Stimulated activated memory B cell treated with anti-CD40 and anti-IgM and Interleukin-4, amounts not matched to agents 10 μg/mL and 1 μg/mL and 100 μg/mL, for 72 hours (primary cell): ENCODE measurements around the gene CAPZA3.
"Not testable (repeated sequence)": the region's sequence is repeated elsewhere in the genome, so short reads cannot be mapped to it uniquely, and the experiment has no call there.

Source experiments
- ATAC-seq: fragments of 150-1000 bp; cut with Tn5 transposase; 2 replicates; pipeline ENCODE4 v1.10.0; 2021
- H3K27ac Mint-ChIP-seq: one replicate; pipeline ENCODE4 v1.8.0; 2022; ENCODE audit warnings: mild to moderate bottlenecking, mixed read lengths
- H3K27me3 Mint-ChIP-seq: one replicate; pipeline ENCODE4 v1.8.0; 2022; ENCODE audit warnings: mixed read lengths
- H3K36me3 Mint-ChIP-seq: one replicate; pipeline ENCODE4 v1.8.0; 2022; ENCODE audit warnings: mixed read lengths
- H3K4me1 Mint-ChIP-seq: one replicate; pipeline ENCODE4 v1.8.0; 2022; ENCODE audit warnings: mixed read lengths
- H3K4me3 Mint-ChIP-seq: one replicate; pipeline ENCODE4 v1.8.0; 2022; ENCODE audit warnings: mild to moderate bottlenecking, moderate library complexity, mixed read lengths
- H3K9me3 Mint-ChIP-seq: one replicate; pipeline ENCODE4 v1.8.0; 2022; ENCODE audit warnings: mixed read lengths

Gene CAPZA3

DNA sequence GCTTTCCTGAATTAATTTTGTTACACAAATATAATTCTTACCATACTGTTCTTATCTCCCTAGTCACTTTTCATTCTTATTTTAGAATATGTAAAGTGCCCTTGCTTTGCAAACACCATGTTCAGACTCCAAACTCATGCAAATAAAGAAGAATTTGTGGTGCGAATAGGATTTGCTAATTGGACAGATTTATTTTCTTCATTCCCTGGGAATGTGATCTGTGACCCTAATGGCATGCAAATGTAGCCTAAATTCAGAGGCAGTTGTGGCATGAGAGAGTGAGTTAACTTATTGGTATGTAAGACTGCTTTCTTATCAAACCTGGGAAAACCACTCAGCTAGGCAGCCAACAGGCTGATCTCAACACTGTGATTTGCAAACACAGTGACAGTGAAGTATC is 10.0 kb downstream of the CAPZA3 start:
- peaks cover 13% of the 10 kb centered on the region for H3K9me3 Mint-ChIP-seq
- ATAC-seq = no peak

DNA sequence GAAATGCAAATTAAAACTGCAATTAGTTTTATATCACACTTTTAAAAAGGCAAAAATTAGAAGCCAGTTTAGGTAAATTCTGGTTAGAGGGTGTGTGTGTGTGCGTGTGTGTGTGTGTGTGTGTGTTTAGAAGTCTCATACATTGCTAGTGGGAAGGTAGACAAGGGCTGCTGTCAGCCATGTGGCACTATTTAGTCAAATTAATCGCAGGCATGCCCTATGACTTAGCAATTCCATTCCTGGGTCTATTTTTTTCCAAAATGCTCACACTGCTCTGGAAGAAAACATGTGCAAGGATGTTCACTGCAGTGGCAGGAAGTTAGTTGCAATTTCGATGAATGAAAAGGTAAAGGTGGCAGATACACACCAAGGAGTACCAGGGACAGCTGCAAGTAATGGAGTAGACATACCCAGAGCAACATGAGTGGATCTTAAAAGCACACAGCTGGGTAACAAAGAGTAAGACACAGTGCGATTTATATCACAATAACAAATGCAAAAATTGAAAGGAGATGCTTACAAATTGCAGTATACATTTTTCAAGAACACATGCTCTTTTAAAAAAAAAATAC is 11.6 kb downstream of the CAPZA3 start:
- Mint-ChIP-seq H3K9me3 (peaks cover 3% of the 10 kb centered on the region), H3K36me3 (no peaks in the 10 kb centered on the region), H3K27me3 (no peaks in the 10 kb centered on the region), H3K4me1 (no peaks in the 10 kb centered on the region), H3K4me3 (no peak overlapping the region), H3K27ac (no peak overlapping the region)
- no peak for ATAC-seq

More for the DNA sequence above, 10.0 kb downstream of the CAPZA3 start:
- Mint-ChIP-seq H3K4me1 (no peaks in the 10 kb centered on the region), H3K27me3 (no peaks in the 10 kb centered on the region), H3K4me3 (no peak overlapping the region), H3K36me3 (no peaks in the 10 kb centered on the region), H3K27ac (no peak overlapping the region)

DNA sequence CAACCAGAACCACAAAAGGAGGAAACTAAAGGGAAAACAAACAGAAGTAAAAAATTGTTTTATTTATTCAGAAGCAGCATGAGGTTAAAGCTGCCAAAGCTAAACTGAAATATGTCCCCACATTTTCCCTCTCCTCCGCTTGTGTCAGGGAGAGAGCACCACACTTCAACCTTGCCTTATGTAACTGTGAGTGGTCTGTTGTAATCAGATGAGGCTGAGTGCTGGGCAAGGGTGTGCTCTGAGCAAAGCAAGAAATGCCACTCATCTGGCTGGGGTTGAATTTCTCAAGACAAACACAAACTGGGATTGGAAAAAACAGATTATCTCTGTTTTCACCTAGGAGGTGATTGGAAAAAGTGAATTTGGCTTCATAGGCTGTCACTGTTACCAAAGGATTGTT is 12.2 kb downstream of the CAPZA3 start:
- no peaks in the 10 kb centered on the region for H3K36me3 Mint-ChIP-seq
- H3K27ac Mint-ChIP-seq = no peak overlapping the region
- no peaks in the 10 kb centered on the region for H3K4me1 Mint-ChIP-seq
- no peak overlapping the region for H3K4me3 Mint-ChIP-seq
- no peaks in the 10 kb centered on the region for H3K9me3 Mint-ChIP-seq
- H3K27me3 Mint-ChIP-seq = no peaks in the 10 kb centered on the region
- ATAC-seq = no peak

DNA sequence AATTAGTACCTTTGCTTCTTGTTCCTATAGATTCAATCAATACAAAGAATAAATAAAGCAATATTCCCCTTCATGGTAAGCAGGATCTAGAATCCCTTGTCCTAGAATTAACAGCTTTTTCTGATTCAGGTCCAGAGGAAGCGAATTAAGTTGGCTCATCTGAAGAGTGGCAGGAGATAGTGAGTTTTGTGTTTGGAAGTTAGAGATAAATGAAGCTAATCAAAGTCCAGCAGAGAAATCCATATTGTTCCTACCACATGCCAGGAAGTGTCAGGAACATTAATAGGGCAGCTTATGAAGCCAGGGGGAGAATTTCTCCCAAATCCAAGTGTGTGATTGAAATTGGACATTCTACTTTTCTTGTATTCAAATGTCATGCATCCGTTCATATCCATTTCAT is 13.9 kb downstream of the CAPZA3 start:
- H3K4me1 Mint-ChIP-seq = no peaks in the 10 kb centered on the region
- no peak overlapping the region for H3K27ac Mint-ChIP-seq
- no peaks in the 10 kb centered on the region for H3K36me3 Mint-ChIP-seq
- H3K9me3 Mint-ChIP-seq = no peaks in the 10 kb centered on the region
- no peak overlapping the region for H3K4me3 Mint-ChIP-seq
- H3K27me3 Mint-ChIP-seq = no peaks in the 10 kb centered on the region
- no peak for ATAC-seq

- H3K9me3 Mint-ChIP-seq = no peaks in the 10 kb centered on the region
- no peaks in the 10 kb centered on the region for H3K27me3 Mint-ChIP-seq
- no peak overlapping the region for H3K27ac Mint-ChIP-seq
- no peaks in the 10 kb centered on the region for H3K36me3 Mint-ChIP-seq
- no peak overlapping the region for H3K4me3 Mint-ChIP-seq
- ATAC-seq = no peak
- no peaks in the 10 kb centered on the region for H3K4me1 Mint-ChIP-seq
These were observed 14.5 kb downstream of the CAPZA3 start for GRCh38 chr12:18752280-18752920.

GRCh38 chr12:18752947-18753346 is 15.0 kb downstream of the CAPZA3 start:
- Mint-ChIP-seq H3K27me3 (no peaks in the 10 kb centered on the region), H3K36me3 (no peaks in the 10 kb centered on the region), H3K27ac (no peak overlapping the region), H3K9me3 (no peaks in the 10 kb centered on the region), H3K4me3 (no peak overlapping the region), H3K4me1 (no peaks in the 10 kb centered on the region)
- no peak for ATAC-seq

GRCh38 chr12:18753481-18754123 is 15.7 kb downstream of the CAPZA3 start:
- Mint-ChIP-seq H3K4me1 (no peaks in the 10 kb centered on the region), H3K4me3 (no peak overlapping the region), H3K36me3 (no peaks in the 10 kb centered on the region), H3K27ac (no peak overlapping the region), H3K9me3 (no peaks in the 10 kb centered on the region), H3K27me3 (no peaks in the 10 kb centered on the region)
- no peak for ATAC-seq

GRCh38 chr12:18754124-18754707 is 16.3 kb downstream of the CAPZA3 start:
- ATAC-seq = no peak
- Mint-ChIP-seq H3K36me3 (no peaks in the 10 kb centered on the region), H3K4me1 (no peaks in the 10 kb centered on the region), H3K27ac (no peak overlapping the region), H3K27me3 (no peaks in the 10 kb centered on the region), H3K9me3 (no peaks in the 10 kb centered on the region), H3K4me3 (no peak overlapping the region)

- no peaks in the 10 kb centered on the region for H3K4me1 Mint-ChIP-seq
- no peaks in the 10 kb centered on the region for H3K9me3 Mint-ChIP-seq
- H3K27ac Mint-ChIP-seq = no peak overlapping the region
- no peaks in the 10 kb centered on the region for H3K27me3 Mint-ChIP-seq
- ATAC-seq = peak; percentile 24
- no peaks in the 10 kb centered on the region for H3K36me3 Mint-ChIP-seq
- no peak overlapping the region for H3K4me3 Mint-ChIP-seq
These were observed 17.4 kb downstream of the CAPZA3 start for GRCh38 chr12:18755341-18755740.

GRCh38 chr12:18766479-18766878 is 28.6 kb downstream of the CAPZA3 start:
- not testable (repeated sequence) for H3K27me3 Mint-ChIP-seq, ATAC-seq, H3K4me1 Mint-ChIP-seq, H3K4me3 Mint-ChIP-seq, H3K36me3 Mint-ChIP-seq, H3K27ac Mint-ChIP-seq
- peaks cover 22% of the 10 kb centered on the region for H3K9me3 Mint-ChIP-seq

DNA sequence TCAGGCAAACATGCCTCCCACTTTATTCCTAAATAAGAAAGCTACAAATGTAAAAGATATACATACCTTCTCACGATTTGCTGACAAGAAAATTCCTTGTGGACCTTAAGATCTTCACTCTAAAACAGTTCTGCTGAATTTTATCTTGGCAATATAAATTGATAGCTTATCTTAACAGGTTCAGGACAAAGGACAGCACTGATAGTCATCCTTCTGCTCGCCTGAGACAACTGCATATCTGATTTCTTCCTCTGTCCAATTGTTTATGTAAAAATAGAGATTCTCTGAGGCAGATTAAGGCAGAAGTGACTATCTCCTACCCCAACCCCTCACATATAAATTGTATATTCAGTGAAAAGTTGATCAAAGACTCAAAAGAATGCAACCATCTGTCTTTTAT is 44.9 kb downstream of the CAPZA3 start:
- Mint-ChIP-seq H3K4me1 (no peaks in the 10 kb centered on the region), H3K27me3 (no peaks in the 10 kb centered on the region), H3K27ac (no peak overlapping the region), H3K36me3 (no peaks in the 10 kb centered on the region), H3K9me3 (peaks cover 12% of the 10 kb centered on the region), H3K4me3 (no peak overlapping the region)
- no peak for ATAC-seq

- not testable (repeated sequence) for H3K27me3 Mint-ChIP-seq, H3K9me3 Mint-ChIP-seq, ATAC-seq, H3K4me1 Mint-ChIP-seq, H3K4me3 Mint-ChIP-seq, H3K36me3 Mint-ChIP-seq, H3K27ac Mint-ChIP-seq
These were observed 47.5 kb downstream of the CAPZA3 start for GRCh38 chr12:18785465-18785864.
